HPDE6-E6E7 (cell line): Measurements from ENCODE around the gene SAYSD1.

Experiments used
- DNase-seq: peaks from one replicate; pipeline ENCODE4 v3.0.0; 2011; ENCODE audit warnings: missing footprints; ENCODE audit errors: extremely low spot score

Gene SAYSD1

GRCh38 chr6:39079197-39080125, 35.5 kb downstream of the SAYSD1 start:
- DNase-seq, result no peak

GRCh38 chr6:39078695-39079094, 36.3 kb downstream of the SAYSD1 start:
- DNase-seq, result no peak

GRCh38 chr6:39077882-39078594, 36.9 kb downstream of the SAYSD1 start:
- DNase-seq, result no peak

- DNase-seq, result no peak
Measured at GRCh38 chr6:39076623-39077535, 38.1 kb downstream of the SAYSD1 start.

- no peak for DNase-seq
Measured at GRCh38 chr6:39075807-39076622, 39.0 kb downstream of the SAYSD1 start.

GRCh38 chr6:39075010-39075686, 39.8 kb downstream of the SAYSD1 start:
- no peak for DNase-seq

GRCh38 chr6:39074486-39074885, 40.5 kb downstream of the SAYSD1 start:
- DNase-seq, result no peak

GRCh38 chr6:39073471-39074355, 41.3 kb downstream of the SAYSD1 start:
- no peak for DNase-seq

GRCh38 chr6:39072830-39073229, 42.2 kb downstream of the SAYSD1 start:
- no peak for DNase-seq

- no peak for DNase-seq
Measured at GRCh38 chr6:39068391-39068790, 46.6 kb downstream of the SAYSD1 start.

- no peak for DNase-seq
Measured at GRCh38 chr6:39065561-39065960, 49.4 kb downstream of the SAYSD1 start.

GRCh38 chr6:39063526-39063925, 51.5 kb downstream of the SAYSD1 start:
- no peak for DNase-seq

- no peak for DNase-seq
Measured at GRCh38 chr6:39062014-39062740, 52.8 kb downstream of the SAYSD1 start.

GRCh38 chr6:39061588-39061987, 53.4 kb downstream of the SAYSD1 start:
- no peak for DNase-seq

- no peak for DNase-seq
Measured at GRCh38 chr6:39061182-39061581, 53.8 kb downstream of the SAYSD1 start.

GRCh38 chr6:39060467-39061160, 54.4 kb downstream of the SAYSD1 start:
- no peak for DNase-seq

- no peak for DNase-seq
Measured at GRCh38 chr6:39059496-39060310, 55.3 kb downstream of the SAYSD1 start.
